Measurements from ENCODE around the gene LCN6.

DNA sequence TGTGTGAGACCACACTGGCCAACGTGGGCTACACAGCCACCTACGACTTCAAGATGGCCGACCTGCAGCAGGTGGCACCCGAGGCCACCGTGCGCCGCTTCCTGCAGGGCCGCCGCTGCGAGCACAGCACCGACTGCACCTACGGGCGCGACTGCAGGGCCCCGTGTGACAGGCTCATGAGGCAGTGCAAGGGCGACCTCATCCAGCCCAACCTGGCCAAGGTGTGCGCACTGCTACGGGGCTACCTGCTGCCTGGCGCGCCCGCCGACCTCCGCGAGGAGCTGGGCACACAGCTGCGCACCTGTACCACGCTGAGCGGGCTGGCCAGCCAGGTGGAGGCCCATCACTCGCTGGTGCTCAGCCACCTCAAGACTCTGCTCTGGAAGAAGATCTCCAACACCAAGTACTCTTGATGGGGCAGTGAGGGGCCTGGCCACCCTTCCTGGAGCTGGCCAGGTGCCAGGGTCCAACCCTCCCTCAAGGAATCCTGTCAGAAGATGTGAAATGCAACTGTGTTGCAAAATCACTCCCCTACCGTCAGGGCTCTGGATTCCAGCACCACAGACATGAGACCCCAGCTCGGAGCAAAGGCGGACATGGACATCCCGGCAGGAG lies 24.9 kb downstream of the LCN6 start:
- TF ChIP-seq, protein P1, sequence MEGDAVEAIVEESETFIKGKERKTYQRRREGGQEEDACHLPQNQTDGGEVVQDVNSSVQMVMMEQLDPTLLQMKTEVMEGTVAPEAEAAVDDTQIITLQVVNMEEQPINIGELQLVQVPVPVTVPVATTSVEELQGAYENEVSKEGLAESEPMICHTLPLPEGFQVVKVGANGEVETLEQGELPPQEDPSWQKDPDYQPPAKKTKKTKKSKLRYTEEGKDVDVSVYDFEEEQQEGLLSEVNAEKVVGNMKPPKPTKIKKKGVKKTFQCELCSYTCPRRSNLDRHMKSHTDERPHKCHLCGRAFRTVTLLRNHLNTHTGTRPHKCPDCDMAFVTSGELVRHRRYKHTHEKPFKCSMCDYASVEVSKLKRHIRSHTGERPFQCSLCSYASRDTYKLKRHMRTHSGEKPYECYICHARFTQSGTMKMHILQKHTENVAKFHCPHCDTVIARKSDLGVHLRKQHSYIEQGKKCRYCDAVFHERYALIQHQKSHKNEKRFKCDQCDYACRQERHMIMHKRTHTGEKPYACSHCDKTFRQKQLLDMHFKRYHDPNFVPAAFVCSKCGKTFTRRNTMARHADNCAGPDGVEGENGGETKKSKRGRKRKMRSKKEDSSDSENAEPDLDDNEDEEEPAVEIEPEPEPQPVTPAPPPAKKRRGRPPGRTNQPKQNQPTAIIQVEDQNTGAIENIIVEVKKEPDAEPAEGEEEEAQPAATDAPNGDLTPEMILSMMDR (IDR thresholded peaks at IDR 0.05), result no peak
- TF ChIP-seq EP300 (IDR thresholded peaks at IDR 0.05) (no peak), POLR2A (IDR thresholded peaks at IDR 0.05) (no peak)
